Skeletal muscle tissue (tissue), 4 donors: ENCODE data around the gene DENND2A. TPM values are rescaled to one million over a fixed set of nuclear protein-coding genes. Genes with fewer than 3 reads are reported as not detected.
"Not testable (repeated sequence)": the region's sequence is repeated elsewhere in the genome, so short reads cannot be mapped to it uniquely, and the experiment has no call there.

ENCODE experiments used
- H3K27ac ChIP-seq: one replicate; pipeline ENCODE4 v1.7.0; 2013; ENCODE audit warnings: mild to moderate bottlenecking, low read depth, low read length, inconsistent platforms
- H3K27me3 ChIP-seq, 3 donors: one replicate each; pipeline ENCODE4 v1.7.0; 2013; ENCODE audit warnings: low read length in 3 of 3; ENCODE audit not compliant: control insufficient read depth in 3 of 3, insufficient read depth in 3 of 3
- H3K36me3 ChIP-seq, 3 donors: one replicate each; pipeline ENCODE4 v1.7.0; 2013; ENCODE audit warnings: low read length in 3 of 3; ENCODE audit not compliant: control insufficient read depth in 3 of 3, insufficient read depth in 3 of 3
- H3K4me1 ChIP-seq, 3 donors: one replicate each; pipeline ENCODE4 v1.7.0; 2013; ENCODE audit warnings: low read length in 3 of 3, mild to moderate bottlenecking in 3 of 3; ENCODE audit not compliant: control insufficient read depth in 3 of 3, insufficient read depth in 3 of 3
- H3K4me3 ChIP-seq, 3 donors: one replicate each; pipeline ENCODE4 v1.7.0; 2013; ENCODE audit warnings: low read length in 3 of 3
- H3K9ac ChIP-seq, 3 donors: one replicate each; pipeline ENCODE4 v1.7.0; 2013; ENCODE audit warnings: low read length in 3 of 3, mild to moderate bottlenecking in 3 of 3, moderate library complexity in 2 of 3, low read depth in 1 of 3
- H3K9me3 ChIP-seq, 3 donors: one replicate each; pipeline ENCODE4 v1.7.0; 2013; ENCODE audit warnings: low read length in 3 of 3; ENCODE audit not compliant: control insufficient read depth in 3 of 3
- total RNA-seq: library from RNA; depleted of rRNA; stranded (reverse); fragments of >200 nt; gene quantifications from one replicate; pipeline ENCODE4 v1.2.3, GENCODE V29; 2014
- donor health status: Osteomylitis.

DENND2A gene
- total RNA-seq, 1 donor from 2014 or later: 32.4 TPM

DNA sequence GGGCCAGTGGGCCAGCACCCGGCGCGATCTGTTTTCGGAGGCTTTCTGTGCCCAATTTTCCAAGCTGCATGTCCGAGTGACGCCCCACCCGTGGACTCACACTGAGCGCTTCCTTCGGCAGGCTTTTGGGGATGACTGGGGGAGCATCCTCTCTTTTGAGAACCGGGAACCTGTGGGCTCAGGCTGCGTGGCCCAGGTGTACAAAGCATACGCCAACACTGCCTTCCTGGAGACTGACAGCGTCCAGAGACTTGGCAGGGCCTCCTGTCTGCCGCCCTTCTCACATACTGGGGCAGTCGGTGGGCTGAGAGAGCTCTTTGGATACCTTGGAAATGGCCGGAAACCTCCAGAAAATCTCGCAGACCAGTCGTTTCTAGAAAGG, 33.2 kb upstream of the DENND2A start:
- peak overlapping the region in 2 of 3 donors; percentile 77 to 85 for H3K9ac ChIP-seq
- peak overlapping the region; percentile 25 for H3K27ac ChIP-seq

DNA sequence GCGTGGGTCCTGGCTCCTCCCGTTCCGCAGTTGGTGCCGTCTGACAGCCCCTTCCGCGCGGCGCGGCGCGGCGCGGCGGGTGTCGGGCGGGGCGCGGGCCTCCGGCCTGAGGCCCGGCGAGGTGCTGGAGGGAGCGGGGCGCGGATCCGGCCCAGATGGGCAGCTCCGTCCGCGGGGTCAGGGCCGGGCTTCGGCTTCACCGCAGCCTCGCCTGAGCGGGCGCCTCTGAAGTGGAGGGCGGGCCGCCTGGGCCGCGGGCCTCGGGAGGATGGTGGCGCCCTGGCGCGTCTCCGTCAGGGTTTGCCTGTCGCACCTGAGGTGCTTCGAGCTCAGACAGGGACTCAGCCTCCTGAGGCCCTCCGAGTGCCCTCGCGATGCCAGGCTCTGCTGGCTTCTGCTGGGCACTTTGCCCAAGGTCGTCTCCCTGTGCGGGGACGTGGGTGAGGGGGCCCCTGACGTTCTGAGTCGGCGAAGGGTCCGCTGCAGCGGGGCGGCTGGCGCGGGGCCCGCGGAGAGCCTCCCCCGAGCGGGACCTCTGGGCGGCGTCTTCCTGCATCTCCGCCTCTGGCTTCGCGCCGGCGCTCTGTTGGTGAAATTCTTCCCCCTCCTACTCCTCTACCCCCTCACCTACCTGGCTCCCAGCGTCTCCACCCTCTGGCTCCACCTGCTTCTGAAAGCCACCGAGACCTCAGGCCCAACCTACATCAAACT, 32.6 kb upstream of the DENND2A start:
- H3K4me1 ChIP-seq: peaks cover 19 to 33% (median 22%) of the 10 kb centered on the region in 3 donors
- H3K9ac ChIP-seq: peak overlapping the region; percentile 68 to 85 (median 77)
- peaks cover 2 to 5% (median 4%) of the 10 kb centered on the region in 3 donors for H3K36me3 ChIP-seq
- H3K4me3 ChIP-seq: peak overlapping the region; percentile 67 to 83 (median 83)
- H3K27me3 ChIP-seq: no peaks in the 10 kb centered on the region
- peak overlapping the region; percentile 12 for H3K27ac ChIP-seq
- H3K9me3 ChIP-seq: no peaks in the 10 kb centered on the region

More for the DNA sequence above, 33.2 kb upstream of the DENND2A start:
- peaks cover 19 to 33% (median 22%) of the 10 kb centered on the region in 3 donors for H3K4me1 ChIP-seq
- H3K4me3 ChIP-seq: peak overlapping the region; percentile 67 to 83 (median 83)
- H3K9me3 ChIP-seq: no peaks in the 10 kb centered on the region
- H3K27me3 ChIP-seq: no peaks in the 10 kb centered on the region
- peaks cover 2 to 5% (median 5%) of the 10 kb centered on the region in 3 donors for H3K36me3 ChIP-seq

GRCh38 chr7:140672382-140673062, 31.9 kb upstream of the DENND2A start, which contains the start of gene ADCK2:
Gene ADCK2 (plus strand): TSS chr7:140672945. CDS start chr7:140673331, 386 bp downstream.
- Histone ChIP-seq H3K27me3 (no peaks in the 10 kb centered on the region), H3K36me3 (no peaks in the 10 kb centered on the region), H3K4me3 (peak within 1 kb of the TSS; percentile 67 to 83 (median 83)), H3K9ac (peak within 1 kb of the TSS; percentile 68 to 85 (median 77)), H3K27ac (peak within 1 kb of the TSS; percentile 12), H3K4me1 (peaks cover 19 to 33% (median 22%) of the 10 kb centered on the region in 3 donors), H3K9me3 (no peaks in the 10 kb centered on the region)

GRCh38 chr7:140671966-140672365, 31.4 kb upstream of the DENND2A start:
- no peaks in the 10 kb centered on the region for H3K36me3 ChIP-seq
- peaks cover 19 to 33% (median 22%) of the 10 kb centered on the region in 3 donors for H3K4me1 ChIP-seq
- H3K4me3 ChIP-seq: peak overlapping the region in 1 of 3 donors; percentile 83
- H3K27me3 ChIP-seq: no peaks in the 10 kb centered on the region
- H3K9ac ChIP-seq: peak overlapping the region in 1 of 3 donors; percentile 14
- H3K9me3 ChIP-seq: no peaks in the 10 kb centered on the region
- H3K27ac ChIP-seq: no peak overlapping the region

GRCh38 chr7:140670343-140670935, 29.8 kb upstream of the DENND2A start:
- H3K9ac ChIP-seq: peak overlapping the region in 1 of 3 donors; percentile 8
- H3K9me3 ChIP-seq: no peaks in the 10 kb centered on the region
- H3K4me1 ChIP-seq: peaks cover 15 to 29% (median 17%) of the 10 kb centered on the region in 3 donors
- no peaks in the 10 kb centered on the region for H3K36me3 ChIP-seq
- no peak overlapping the region for H3K4me3 ChIP-seq
- no peak overlapping the region for H3K27ac ChIP-seq
- no peaks in the 10 kb centered on the region for H3K27me3 ChIP-seq

DNA sequence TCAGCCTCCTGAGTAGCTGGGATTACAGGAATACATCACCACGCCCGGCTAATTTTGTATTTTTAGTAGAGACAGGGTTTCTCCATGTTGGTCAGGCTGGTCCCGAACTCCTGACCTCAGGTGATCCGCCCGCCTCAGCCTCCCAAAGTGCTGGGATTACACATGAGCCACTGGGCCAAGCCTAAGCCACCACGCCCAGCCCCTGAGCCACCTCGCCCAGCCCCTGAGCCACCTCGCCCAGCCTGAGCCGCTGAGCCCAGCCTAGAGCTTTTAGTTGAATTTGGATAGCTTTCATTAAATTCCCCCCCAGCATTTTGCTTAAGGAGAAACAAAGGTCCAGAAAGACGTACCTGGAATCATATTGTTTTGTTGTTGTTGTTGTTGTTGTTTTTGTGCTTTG, 29.2 kb upstream of the DENND2A start:
- H3K4me1 ChIP-seq: peaks cover 14 to 24% (median 15%) of the 10 kb centered on the region in 3 donors
- not testable (repeated sequence) for H3K4me3 ChIP-seq, H3K36me3 ChIP-seq, H3K9ac ChIP-seq, H3K27me3 ChIP-seq, H3K9me3 ChIP-seq, H3K27ac ChIP-seq

DNA sequence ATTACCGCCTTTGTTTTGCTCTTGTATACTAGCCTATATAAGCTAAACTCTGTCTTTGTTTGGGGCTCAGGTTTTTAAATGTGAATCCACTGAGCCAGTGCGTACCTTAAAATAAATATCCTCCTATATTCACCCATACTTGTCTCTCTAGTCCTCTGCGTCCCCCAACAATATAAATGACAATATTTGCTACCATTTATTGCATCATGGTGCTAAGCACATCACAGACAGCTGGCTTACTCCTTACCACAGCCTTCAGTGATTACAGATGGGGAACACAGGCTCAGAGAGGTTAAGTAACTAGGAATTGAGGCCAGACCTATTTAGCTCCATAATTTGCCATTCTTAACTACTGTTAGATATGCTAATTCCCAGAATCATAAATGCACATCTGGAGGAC, 28.7 kb upstream of the DENND2A start:
- H3K27ac ChIP-seq: no peak overlapping the region
- H3K9me3 ChIP-seq: no peaks in the 10 kb centered on the region
- H3K9ac ChIP-seq: no peak overlapping the region
- no peaks in the 10 kb centered on the region for H3K27me3 ChIP-seq
- H3K36me3 ChIP-seq: no peaks in the 10 kb centered on the region
- no peak overlapping the region for H3K4me3 ChIP-seq
- peaks cover 10 to 18% (median 13%) of the 10 kb centered on the region in 3 donors for H3K4me1 ChIP-seq

DNA sequence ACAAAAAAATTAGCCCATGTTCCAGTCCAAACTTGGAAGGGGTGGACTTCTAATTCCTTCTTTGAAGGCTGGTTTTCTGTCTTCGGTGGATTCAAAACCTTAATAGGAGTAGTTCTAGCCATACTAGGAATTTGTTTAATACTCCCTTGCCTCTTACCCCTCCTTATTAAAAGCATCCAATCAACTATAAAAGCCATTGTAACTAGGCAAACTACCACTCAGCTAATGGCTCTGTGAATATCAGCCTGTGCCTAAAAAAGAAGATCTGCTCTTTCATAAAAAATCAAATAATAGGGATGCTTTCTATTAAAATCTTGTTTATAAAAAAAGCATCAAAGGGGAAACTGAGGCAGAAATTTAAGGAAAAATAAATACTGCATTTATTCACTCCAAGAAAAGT, 28.0 kb upstream of the DENND2A start:
- no peaks in the 10 kb centered on the region for H3K27me3 ChIP-seq
- no peak overlapping the region for H3K27ac ChIP-seq
- H3K9ac ChIP-seq: no peak overlapping the region
- H3K4me1 ChIP-seq: peaks cover 5 to 11% (median 6%) of the 10 kb centered on the region in 3 donors
- no peak overlapping the region for H3K4me3 ChIP-seq
- no peaks in the 10 kb centered on the region for H3K9me3 ChIP-seq
- no peaks in the 10 kb centered on the region for H3K36me3 ChIP-seq

DNA sequence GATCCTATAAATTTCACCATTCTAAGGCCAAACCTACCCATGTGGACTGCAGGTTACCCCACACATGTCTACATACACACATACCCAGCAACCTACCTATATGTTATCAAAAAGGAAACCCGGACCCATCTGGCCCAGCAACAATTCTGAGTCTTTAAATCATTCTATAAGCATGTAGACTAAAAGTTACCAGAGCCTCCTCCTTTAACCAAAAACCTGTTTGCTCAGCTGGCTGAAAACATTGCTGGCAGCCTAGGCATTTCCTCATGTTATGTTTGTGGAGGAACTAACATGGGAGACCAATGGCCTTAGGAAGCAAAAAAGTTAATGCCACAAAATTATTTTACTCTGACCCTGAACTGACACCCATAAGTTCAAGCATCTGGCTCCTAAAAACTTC, 26.9 kb upstream of the DENND2A start:
- peaks cover 0 to 5% (median 0%) of the 10 kb centered on the region in 3 donors for H3K4me1 ChIP-seq
- H3K36me3 ChIP-seq: no peaks in the 10 kb centered on the region
- H3K27me3 ChIP-seq: no peaks in the 10 kb centered on the region
- no peak overlapping the region for H3K4me3 ChIP-seq
- no peak overlapping the region for H3K27ac ChIP-seq
- no peak overlapping the region for H3K9ac ChIP-seq
- no peaks in the 10 kb centered on the region for H3K9me3 ChIP-seq

GRCh38 chr7:140662938-140663337, 22.3 kb upstream of the DENND2A start:
- not testable (repeated sequence) for H3K9ac ChIP-seq, H3K9me3 ChIP-seq, H3K36me3 ChIP-seq, H3K27me3 ChIP-seq, H3K4me3 ChIP-seq, H3K4me1 ChIP-seq, H3K27ac ChIP-seq
